GM21515 (cell line): ENCODE results near the gene HOXD3.

Source experiments
- ATAC-seq: cut with Tn5 transposase; IDR thresholded peaks from one replicate; pipeline ENCODE4 v1.9.1; 2021; ENCODE audit not compliant: unreplicated experiment

The HOXD3 gene

GRCh38 chr2:176121190-176122051 lies 35.7 kb upstream of the HOXD3 start:
- no peak for ATAC-seq

GRCh38 chr2:176122052-176122682 lies 34.9 kb upstream of the HOXD3 start:
- no peak for ATAC-seq

- ATAC-seq = no peak
These were observed 34.3 kb upstream of the HOXD3 start, which contains the start of gene HOXD9 for GRCh38 chr2:176122683-176123410. TSS of gene HOXD9 (plus strand) at chr2:176122719. CDS start at chr2:176122769, 50 bp downstream.

- no peak for ATAC-seq
These were observed 33.5 kb upstream of the HOXD3 start for GRCh38 chr2:176123411-176124109.

- ATAC-seq = no peak
These were observed 32.8 kb upstream of the HOXD3 start for GRCh38 chr2:176124110-176124946.

- ATAC-seq = no peak
These were observed 31.9 kb upstream of the HOXD3 start for GRCh38 chr2:176124947-176125771.

GRCh38 chr2:176125772-176126054 lies 31.4 kb upstream of the HOXD3 start:
- no peak for ATAC-seq

GRCh38 chr2:176126929-176127773 lies 30.0 kb upstream of the HOXD3 start:
- no peak for ATAC-seq

- ATAC-seq = no peak
These were observed 29.4 kb upstream of the HOXD3 start for GRCh38 chr2:176127774-176128072.

GRCh38 chr2:176128172-176128981 lies 28.7 kb upstream of the HOXD3 start:
- ATAC-seq = no peak

- no peak for ATAC-seq
These were observed 27.9 kb upstream of the HOXD3 start, which contains the start of gene HOXD8 for GRCh38 chr2:176128982-176129796. TSS of gene HOXD8 (plus strand) at chr2:176129705. CDS start at chr2:176130367, 662 bp downstream.

GRCh38 chr2:176129813-176130146 lies 27.3 kb upstream of the HOXD3 start:
- ATAC-seq = no peak

GRCh38 chr2:176130147-176130956 lies 26.8 kb upstream of the HOXD3 start:
- no peak for ATAC-seq

GRCh38 chr2:176130957-176131847 lies 25.9 kb upstream of the HOXD3 start:
- ATAC-seq = no peak

GRCh38 chr2:176131848-176132158 lies 25.3 kb upstream of the HOXD3 start:
- ATAC-seq = no peak
